Measurements from ENCODE around the gene SULF2.

Gene SULF2

DNA sequence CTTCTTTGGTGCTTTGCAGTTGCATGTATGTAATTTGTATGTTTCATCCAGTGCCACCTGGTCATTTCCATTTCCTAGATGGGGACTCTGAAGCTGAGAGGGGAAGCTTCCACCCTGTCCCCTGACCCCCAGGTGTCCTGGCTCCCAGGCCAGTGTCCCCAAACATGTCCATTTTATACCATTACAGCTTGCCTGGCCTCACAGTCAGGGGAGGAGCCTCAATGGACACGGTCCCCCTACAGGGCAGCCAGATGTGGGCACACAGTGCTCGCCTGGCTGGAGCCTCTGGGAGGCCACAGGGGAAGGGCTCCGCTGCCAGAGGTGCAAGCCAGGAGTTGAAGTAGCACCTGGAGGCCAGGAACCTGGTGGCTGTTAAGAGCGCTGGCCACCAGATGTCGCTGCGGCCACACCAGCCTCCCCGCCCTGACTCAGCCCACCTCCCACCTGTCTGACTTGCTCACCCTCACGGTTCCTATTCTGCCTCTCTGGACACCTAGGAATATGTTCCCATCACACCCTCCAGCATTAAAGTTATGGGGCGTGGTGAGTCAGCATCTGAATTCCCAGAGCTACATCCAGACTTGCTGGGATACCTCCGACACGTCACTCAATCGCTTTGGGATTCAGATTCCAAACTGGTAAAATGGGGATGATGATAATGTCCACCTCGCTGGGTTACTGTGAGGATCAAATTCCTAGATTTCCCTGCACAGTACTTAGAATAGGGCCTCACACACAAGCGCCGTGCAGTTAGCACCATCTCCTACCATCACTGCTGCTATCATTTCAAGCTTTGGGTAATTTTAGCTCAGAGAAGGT is 107.4 kb downstream of the SULF2 start:
- Histone ChIP-seq H3K9ac (ENCODE audit: low read depth, low read length) (no peak overlapping the region), H3K4me3 (ENCODE audit: low read depth, low read length) (no peak overlapping the region), H3K27ac (ENCODE audit: low read depth, low read length) (no peak overlapping the region), H3K9me3 (ENCODE audit: control insufficient read depth, insufficient read depth, low read length) (no peaks in the 10 kb centered on the region), H3K27me3 (ENCODE audit: control insufficient read depth, insufficient read depth, low read length) (no peaks in the 10 kb centered on the region), H3K4me1 (ENCODE audit: control insufficient read depth, insufficient read depth, low read length) (peaks cover 8% of the 10 kb centered on the region; the same call in 1 of the 2 replicates), H3K36me3 (ENCODE audit: control insufficient read depth, insufficient read depth, low read length) (no peaks in the 10 kb centered on the region)

- H3K9ac ChIP-seq (ENCODE audit: low read depth, low read length), result no peak overlapping the region
- peaks cover 8% of the 10 kb centered on the region; the same call in 1 of the 2 replicates for H3K4me1 ChIP-seq (ENCODE audit: control insufficient read depth, insufficient read depth, low read length)
- H3K27ac ChIP-seq (ENCODE audit: low read depth, low read length), result no peak overlapping the region
- no peaks in the 10 kb centered on the region for H3K27me3 ChIP-seq (ENCODE audit: control insufficient read depth, insufficient read depth, low read length)
- H3K9me3 ChIP-seq (ENCODE audit: control insufficient read depth, insufficient read depth, low read length), result no peaks in the 10 kb centered on the region
- H3K36me3 ChIP-seq (ENCODE audit: control insufficient read depth, insufficient read depth, low read length), result no peaks in the 10 kb centered on the region
- H3K4me3 ChIP-seq (ENCODE audit: low read depth, low read length), result no peak overlapping the region
Measured at GRCh38 chr20:47676912-47677634, 108.2 kb downstream of the SULF2 start.

DNA sequence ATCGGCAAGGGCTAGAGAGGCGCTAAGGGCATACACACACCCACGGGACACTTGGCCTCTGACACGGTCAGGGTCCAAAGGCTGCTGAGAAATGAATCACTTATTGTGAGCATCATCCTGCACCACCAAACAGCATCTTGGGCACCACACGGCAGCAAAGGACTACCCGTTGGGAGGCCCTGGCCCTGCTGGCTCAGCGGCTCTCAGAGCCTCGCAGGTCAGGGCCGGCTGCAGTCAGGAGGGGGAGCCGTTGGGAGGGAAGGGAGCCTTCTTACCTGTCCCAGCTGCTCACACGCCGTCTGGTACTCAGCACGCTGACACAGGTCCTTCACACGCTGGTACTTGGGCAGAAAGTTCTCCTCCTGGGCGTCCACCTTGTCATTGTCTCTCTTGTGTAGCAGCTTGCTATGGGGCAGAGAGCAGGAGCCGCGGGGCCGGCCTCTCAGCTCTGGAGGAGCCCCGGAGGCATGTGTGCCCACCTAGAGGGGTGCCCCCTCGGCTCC is 109.0 kb downstream of the SULF2 start:
- Histone ChIP-seq H3K27ac (ENCODE audit: low read depth, low read length) (no peak overlapping the region), H3K9ac (ENCODE audit: low read depth, low read length) (no peak overlapping the region), H3K4me1 (ENCODE audit: control insufficient read depth, insufficient read depth, low read length) (peaks cover 8% of the 10 kb centered on the region; the same call in 1 of the 2 replicates), H3K4me3 (ENCODE audit: low read depth, low read length) (no peak overlapping the region), H3K27me3 (ENCODE audit: control insufficient read depth, insufficient read depth, low read length) (no peaks in the 10 kb centered on the region), H3K9me3 (ENCODE audit: control insufficient read depth, insufficient read depth, low read length) (no peaks in the 10 kb centered on the region), H3K36me3 (ENCODE audit: control insufficient read depth, insufficient read depth, low read length) (no peaks in the 10 kb centered on the region)

DNA sequence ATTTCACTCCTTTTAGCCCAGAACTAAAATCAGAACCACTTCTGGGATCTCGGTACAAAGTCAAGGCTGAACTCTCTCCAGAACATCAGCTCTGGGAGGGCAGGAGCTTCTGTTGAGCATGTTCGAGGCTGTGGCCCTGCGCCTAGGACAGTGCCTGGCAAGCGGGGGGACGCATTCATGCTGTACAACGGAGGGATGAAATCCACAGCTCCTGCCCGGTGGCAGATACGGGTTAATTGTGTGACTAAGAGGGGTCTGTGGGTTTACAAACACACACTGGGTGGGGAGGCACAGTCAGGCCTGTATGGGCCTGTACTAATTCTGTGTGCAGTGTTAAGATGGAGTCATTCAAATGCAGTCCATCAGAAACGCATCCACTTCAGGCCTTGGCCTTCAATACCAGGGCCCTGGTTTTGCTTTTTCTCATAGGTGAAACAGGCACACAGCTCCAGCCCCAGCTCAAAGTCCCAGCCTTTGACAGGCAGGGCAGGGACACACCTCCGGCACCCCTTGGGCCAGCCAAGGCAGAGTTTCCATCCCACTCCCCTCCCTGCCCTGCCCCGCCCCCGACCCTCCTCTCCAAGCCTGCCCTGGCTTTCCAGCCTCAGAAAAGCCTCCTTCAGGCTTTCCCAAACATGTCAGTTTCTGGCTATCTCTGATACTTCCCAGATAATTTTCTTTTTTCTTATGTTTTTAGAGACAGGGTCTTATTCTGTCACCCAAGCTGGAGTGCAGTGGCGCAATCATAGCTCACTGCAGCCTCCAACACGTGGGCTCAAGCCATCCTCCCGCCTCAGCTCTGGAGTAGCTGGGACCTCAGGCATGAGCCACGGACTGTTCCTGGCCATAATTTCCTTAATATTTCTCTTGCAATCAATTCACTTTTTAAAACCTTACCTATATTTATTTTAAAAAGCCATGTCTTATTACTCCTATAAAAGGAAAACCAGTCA is 109.8 kb downstream of the SULF2 start:
- peaks cover 8% of the 10 kb centered on the region; the same call in 1 of the 2 replicates for H3K4me1 ChIP-seq (ENCODE audit: control insufficient read depth, insufficient read depth, low read length)
- H3K27me3 ChIP-seq (ENCODE audit: control insufficient read depth, insufficient read depth, low read length), result no peaks in the 10 kb centered on the region
- no peaks in the 10 kb centered on the region for H3K36me3 ChIP-seq (ENCODE audit: control insufficient read depth, insufficient read depth, low read length)
- no peak overlapping the region for H3K4me3 ChIP-seq (ENCODE audit: low read depth, low read length)
- no peak overlapping the region for H3K9ac ChIP-seq (ENCODE audit: low read depth, low read length)
- H3K27ac ChIP-seq (ENCODE audit: low read depth, low read length), result no peak overlapping the region
- no peaks in the 10 kb centered on the region for H3K9me3 ChIP-seq (ENCODE audit: control insufficient read depth, insufficient read depth, low read length)

DNA sequence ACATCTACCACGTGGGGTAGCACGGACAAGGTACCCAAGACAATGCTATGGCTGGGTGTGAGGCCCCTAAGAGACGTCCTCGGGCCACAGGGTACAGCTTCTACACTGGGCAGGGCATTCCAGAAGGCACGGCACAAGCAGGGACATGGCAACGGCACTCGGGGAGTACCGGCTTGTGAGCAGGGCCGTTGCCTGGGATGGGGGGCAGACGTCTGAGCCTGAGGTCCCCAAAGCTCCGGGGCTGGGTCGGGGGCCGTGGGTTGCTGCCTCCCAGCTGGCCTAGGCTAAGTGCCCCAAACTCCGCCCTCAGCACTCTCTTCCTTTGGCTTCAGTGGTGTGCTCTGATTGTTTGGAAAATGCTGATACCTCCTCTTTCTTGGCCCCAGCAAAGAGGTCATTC is 110.6 kb downstream of the SULF2 start:
- no peaks in the 10 kb centered on the region for H3K27me3 ChIP-seq (ENCODE audit: control insufficient read depth, insufficient read depth, low read length)
- H3K4me3 ChIP-seq (ENCODE audit: low read depth, low read length), result no peak overlapping the region
- no peak overlapping the region for H3K27ac ChIP-seq (ENCODE audit: low read depth, low read length)
- H3K4me1 ChIP-seq (ENCODE audit: control insufficient read depth, insufficient read depth, low read length), result peaks cover 8% of the 10 kb centered on the region; the same call in 1 of the 2 replicates
- H3K36me3 ChIP-seq (ENCODE audit: control insufficient read depth, insufficient read depth, low read length), result no peaks in the 10 kb centered on the region
- H3K9me3 ChIP-seq (ENCODE audit: control insufficient read depth, insufficient read depth, low read length), result no peaks in the 10 kb centered on the region
- H3K9ac ChIP-seq (ENCODE audit: low read depth, low read length), result no peak overlapping the region

DNA sequence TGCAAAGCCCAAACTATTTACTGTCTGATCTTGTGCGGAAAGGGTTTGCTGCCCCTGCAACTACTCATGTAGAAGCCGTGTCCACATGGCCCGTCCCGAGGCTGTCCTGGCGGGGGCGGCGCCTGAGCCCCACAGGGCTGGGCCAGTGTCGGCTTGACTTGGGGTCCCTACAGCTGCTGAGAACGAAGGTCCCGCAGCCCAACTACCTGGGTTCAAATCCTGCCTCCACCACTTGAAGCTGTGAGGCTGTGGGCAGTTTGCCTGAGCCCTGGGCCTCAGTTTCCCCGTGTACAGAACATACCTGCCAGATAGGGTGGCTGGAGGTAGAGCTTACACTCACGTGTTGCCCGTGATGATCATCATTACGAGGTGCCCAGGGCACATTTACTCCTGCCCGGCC is 111.1 kb downstream of the SULF2 start:
- Histone ChIP-seq H3K27me3 (ENCODE audit: control insufficient read depth, insufficient read depth, low read length) (no peaks in the 10 kb centered on the region), H3K9me3 (ENCODE audit: control insufficient read depth, insufficient read depth, low read length) (no peaks in the 10 kb centered on the region), H3K27ac (ENCODE audit: low read depth, low read length) (no peak overlapping the region), H3K36me3 (ENCODE audit: control insufficient read depth, insufficient read depth, low read length) (no peaks in the 10 kb centered on the region), H3K9ac (ENCODE audit: low read depth, low read length) (no peak overlapping the region), H3K4me3 (ENCODE audit: low read depth, low read length) (no peak overlapping the region), H3K4me1 (ENCODE audit: control insufficient read depth, insufficient read depth, low read length) (peaks cover 8% of the 10 kb centered on the region; the same call in 1 of the 2 replicates)

GRCh38 chr20:47673671-47673955 is 111.7 kb downstream of the SULF2 start:
- Histone ChIP-seq H3K27me3 (ENCODE audit: control insufficient read depth, insufficient read depth, low read length) (no peaks in the 10 kb centered on the region), H3K9ac (ENCODE audit: low read depth, low read length) (no peak overlapping the region), H3K27ac (ENCODE audit: low read depth, low read length) (no peak overlapping the region), H3K36me3 (ENCODE audit: control insufficient read depth, insufficient read depth, low read length) (no peaks in the 10 kb centered on the region), H3K9me3 (ENCODE audit: control insufficient read depth, insufficient read depth, low read length) (no peaks in the 10 kb centered on the region), H3K4me3 (ENCODE audit: low read depth, low read length) (no peak overlapping the region), H3K4me1 (ENCODE audit: control insufficient read depth, insufficient read depth, low read length) (peaks cover 8% of the 10 kb centered on the region; the same call in 1 of the 2 replicates)

GRCh38 chr20:47672886-47673670 is 112.2 kb downstream of the SULF2 start:
- Histone ChIP-seq H3K9ac (ENCODE audit: low read depth, low read length) (no peak overlapping the region), H3K27me3 (ENCODE audit: control insufficient read depth, insufficient read depth, low read length) (no peaks in the 10 kb centered on the region), H3K4me1 (ENCODE audit: control insufficient read depth, insufficient read depth, low read length) (peaks cover 8% of the 10 kb centered on the region; the same call in 1 of the 2 replicates), H3K36me3 (ENCODE audit: control insufficient read depth, insufficient read depth, low read length) (no peaks in the 10 kb centered on the region), H3K9me3 (ENCODE audit: control insufficient read depth, insufficient read depth, low read length) (no peaks in the 10 kb centered on the region), H3K4me3 (ENCODE audit: low read depth, low read length) (no peak overlapping the region), H3K27ac (ENCODE audit: low read depth, low read length) (no peak overlapping the region)

DNA sequence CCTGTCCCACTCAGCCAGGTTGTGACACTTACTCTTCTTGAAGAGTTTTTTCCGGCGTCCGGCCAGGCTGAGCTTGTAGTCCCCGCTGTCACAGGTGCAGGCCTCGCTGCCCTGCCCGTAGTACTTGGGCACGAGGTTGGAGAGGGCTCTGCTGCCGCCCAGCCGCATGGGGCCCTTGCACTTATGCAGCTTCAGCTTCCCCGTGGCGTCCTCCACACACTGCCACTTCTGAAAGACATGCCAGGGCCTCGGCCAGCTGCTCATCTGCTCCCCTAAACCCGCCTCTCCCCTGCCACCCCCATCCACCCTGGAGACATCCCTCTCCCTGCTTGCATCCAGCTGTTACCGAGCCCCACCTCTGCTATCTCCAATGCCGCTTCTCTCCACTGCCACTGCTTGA is 113.1 kb downstream of the SULF2 start:
- H3K27me3 ChIP-seq (ENCODE audit: control insufficient read depth, insufficient read depth, low read length), result no peaks in the 10 kb centered on the region
- H3K27ac ChIP-seq (ENCODE audit: low read depth, low read length), result no peak overlapping the region
- peaks cover 3% of the 10 kb centered on the region; the same call in 1 of the 2 replicates for H3K4me1 ChIP-seq (ENCODE audit: control insufficient read depth, insufficient read depth, low read length)
- H3K9me3 ChIP-seq (ENCODE audit: control insufficient read depth, insufficient read depth, low read length), result no peaks in the 10 kb centered on the region
- H3K4me3 ChIP-seq (ENCODE audit: low read depth, low read length), result no peak overlapping the region
- no peaks in the 10 kb centered on the region for H3K36me3 ChIP-seq (ENCODE audit: control insufficient read depth, insufficient read depth, low read length)
- H3K9ac ChIP-seq (ENCODE audit: low read depth, low read length), result no peak overlapping the region

DNA sequence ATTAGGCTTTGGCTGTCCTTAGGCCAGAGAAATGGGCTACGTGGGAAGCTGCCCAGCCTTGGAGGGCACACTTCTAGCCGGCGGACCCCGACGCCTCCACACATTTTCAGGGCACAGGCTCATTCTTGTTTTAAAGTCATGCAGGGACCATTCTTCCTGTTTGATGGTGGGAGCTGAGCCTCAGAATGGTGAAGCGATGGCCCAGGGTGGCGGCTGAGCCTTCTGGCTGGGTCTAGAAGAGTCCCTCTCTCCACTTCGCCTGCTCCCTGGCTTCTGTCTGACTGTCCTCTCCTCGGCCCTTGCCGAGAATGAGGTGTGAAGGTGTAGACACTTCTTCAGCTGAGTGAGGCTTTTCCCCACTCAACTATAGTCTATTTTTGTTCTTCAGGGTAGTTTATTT is 114.4 kb downstream of the SULF2 start:
- H3K27ac ChIP-seq (ENCODE audit: low read depth, low read length), result no peak overlapping the region

More for the DNA sequence above, 114.4 kb downstream of the SULF2 start:
- Histone ChIP-seq H3K36me3 (ENCODE audit: control insufficient read depth, insufficient read depth, low read length) (no peaks in the 10 kb centered on the region), H3K9ac (ENCODE audit: low read depth, low read length) (no peak overlapping the region), H3K9me3 (ENCODE audit: control insufficient read depth, insufficient read depth, low read length) (no peaks in the 10 kb centered on the region), H3K4me1 (ENCODE audit: control insufficient read depth, insufficient read depth, low read length) (peaks cover 3% of the 10 kb centered on the region; the same call in 1 of the 2 replicates), H3K27me3 (ENCODE audit: control insufficient read depth, insufficient read depth, low read length) (no peaks in the 10 kb centered on the region), H3K4me3 (ENCODE audit: low read depth, low read length) (no peak overlapping the region)

All from HUES48 (cell line).